HG03095 (cell line): ENCODE results near the gene ZNF709.
A peak's percentile ranks its signal among the peaks of the same experiment; 100 is the strongest.
"Not testable (repeated sequence)": the region's sequence is repeated elsewhere in the genome, so short reads cannot be mapped to it uniquely, and the experiment has no call there.

Experiments
- ATAC-seq: cut with Tn5 transposase; IDR thresholded peaks from one replicate; pipeline ENCODE4 v1.9.1; 2021; ENCODE audit warnings: moderate library complexity; ENCODE audit not compliant: unreplicated experiment

Gene ZNF709

GRCh38 chr19:12484371-12485051 is at the start of gene ZNF709:
TSS of gene ZNF709 (minus strand) at chr19:12484816. CDS start at chr19:12484657, 159 bp downstream.
- peak; percentile 91 for ATAC-seq

GRCh38 chr19:12527034-12527836 is 42.6 kb upstream of the ZNF709 start:
- ATAC-seq = no peak

- no peak for ATAC-seq
These were observed 41.9 kb upstream of the ZNF709 start for GRCh38 chr19:12526542-12526941.

- no peak for ATAC-seq
These were observed 37.4 kb upstream of the ZNF709 start for GRCh38 chr19:12521996-12522395.

GRCh38 chr19:12513531-12514061 is 29.0 kb upstream of the ZNF709 start:
- ATAC-seq = no peak

GRCh38 chr19:12497032-12497431 is 12.4 kb upstream of the ZNF709 start:
- ATAC-seq = no peak

- ATAC-seq = no peak
These were observed 11.9 kb upstream of the ZNF709 start for GRCh38 chr19:12496480-12496879.

GRCh38 chr19:12495002-12495802 is 10.6 kb upstream of the ZNF709 start:
- peak; percentile 94 for ATAC-seq

GRCh38 chr19:12494260-12494860 is 9.7 kb upstream of the ZNF709 start:
- no peak for ATAC-seq

GRCh38 chr19:12486265-12486783 is 1.7 kb upstream of the ZNF709 start:
- ATAC-seq = not testable (repeated sequence)

GRCh38 chr19:12485571-12485970 is 955 bp upstream of the ZNF709 start:
- ATAC-seq = no peak

GRCh38 chr19:12485052-12485416 is 418 bp upstream of the ZNF709 start:
- peak; percentile 8 for ATAC-seq

- ATAC-seq = no peak
These were observed 625 bp downstream of the ZNF709 start for GRCh38 chr19:12484011-12484370.

- ATAC-seq = no peak
These were observed 2.1 kb downstream of the ZNF709 start for GRCh38 chr19:12482509-12482886.

- ATAC-seq = no peak
These were observed 2.7 kb downstream of the ZNF709 start for GRCh38 chr19:12481781-12482508.

GRCh38 chr19:12478234-12478941 is 6.2 kb downstream of the ZNF709 start:
- ATAC-seq = no peak

- not testable (repeated sequence) for ATAC-seq
These were observed 17.0 kb downstream of the ZNF709 start for GRCh38 chr19:12467651-12468050.

- no peak for ATAC-seq
These were observed 19.4 kb downstream of the ZNF709 start for GRCh38 chr19:12465211-12465610.

GRCh38 chr19:12464769-12465168 is 19.8 kb downstream of the ZNF709 start:
- no peak for ATAC-seq
